Measurements from ENCODE around the gene ARNT2. TPM values are rescaled to one million over a fixed set of nuclear protein-coding genes. Genes with fewer than 3 reads are reported as not detected.

The ARNT2 gene
- total RNA-seq, 6 experiments from 2014 or later, result 2.4 to 16.6 (median 15.5) TPM

GRCh38 chr15:80455051-80455648 lies 51.0 kb downstream of the ARNT2 start:
- peak overlapping the region; percentile 77 for H3K4me3 Mint-ChIP-seq
- H3K9me3 Mint-ChIP-seq, result no peaks in the 10 kb centered on the region
- TF ChIP-seq CTCF (IDR thresholded peaks at IDR 0.05), result no peak
- peaks cover 6% of the 10 kb centered on the region for H3K27me3 Mint-ChIP-seq (ENCODE audit: insufficient read depth)
- H3K4me1 Mint-ChIP-seq (ENCODE audit: low read depth), result peaks cover 35% of the 10 kb centered on the region
- no peak for DNase-seq
- H3K36me3 Mint-ChIP-seq (ENCODE audit: low read depth), result no peaks in the 10 kb centered on the region
- H3K27ac Mint-ChIP-seq, result peak overlapping the region; percentile 78

GRCh38 chr15:80455668-80456442 lies 51.7 kb downstream of the ARNT2 start:
- H3K9me3 Mint-ChIP-seq, result no peaks in the 10 kb centered on the region
- peak overlapping the region; percentile 77 for H3K4me3 Mint-ChIP-seq
- peaks cover 35% of the 10 kb centered on the region for H3K4me1 Mint-ChIP-seq (ENCODE audit: low read depth)
- H3K27ac Mint-ChIP-seq, result peak overlapping the region; percentile 78
- peaks cover 8% of the 10 kb centered on the region for H3K27me3 Mint-ChIP-seq (ENCODE audit: insufficient read depth)
- DNase-seq, result peak; percentile 93
- no peaks in the 10 kb centered on the region for H3K36me3 Mint-ChIP-seq (ENCODE audit: low read depth)
- peak; percentile 98 for TF ChIP-seq CTCF (IDR thresholded peaks at IDR 0.05)

- DNase-seq, result peak; percentile 54
- no peak for TF ChIP-seq CTCF (IDR thresholded peaks at IDR 0.05)
- H3K4me1 Mint-ChIP-seq (ENCODE audit: low read depth), result peaks cover 35% of the 10 kb centered on the region
- H3K27ac Mint-ChIP-seq, result peak overlapping the region; percentile 59
- H3K4me3 Mint-ChIP-seq, result no peak overlapping the region
- H3K9me3 Mint-ChIP-seq, result no peaks in the 10 kb centered on the region
- peaks cover 12% of the 10 kb centered on the region for H3K27me3 Mint-ChIP-seq (ENCODE audit: insufficient read depth)
- H3K36me3 Mint-ChIP-seq (ENCODE audit: low read depth), result no peaks in the 10 kb centered on the region
Observed at GRCh38 chr15:80456517-80457492, 52.6 kb downstream of the ARNT2 start.

GRCh38 chr15:80457896-80458295 lies 53.7 kb downstream of the ARNT2 start:
- no peaks in the 10 kb centered on the region for H3K36me3 Mint-ChIP-seq (ENCODE audit: low read depth)
- H3K27ac Mint-ChIP-seq, result no peak overlapping the region
- no peak overlapping the region for H3K4me3 Mint-ChIP-seq
- H3K4me1 Mint-ChIP-seq (ENCODE audit: low read depth), result peaks cover 46% of the 10 kb centered on the region
- peaks cover 10% of the 10 kb centered on the region for H3K27me3 Mint-ChIP-seq (ENCODE audit: insufficient read depth)
- no peak for TF ChIP-seq CTCF (IDR thresholded peaks at IDR 0.05)
- no peaks in the 10 kb centered on the region for H3K9me3 Mint-ChIP-seq
- DNase-seq, result no peak

GRCh38 chr15:80458580-80458979 lies 54.4 kb downstream of the ARNT2 start:
- H3K36me3 Mint-ChIP-seq (ENCODE audit: low read depth), result no peaks in the 10 kb centered on the region
- peaks cover 10% of the 10 kb centered on the region for H3K27me3 Mint-ChIP-seq (ENCODE audit: insufficient read depth)
- no peak overlapping the region for H3K27ac Mint-ChIP-seq
- DNase-seq, result no peak
- no peaks in the 10 kb centered on the region for H3K9me3 Mint-ChIP-seq
- TF ChIP-seq CTCF (IDR thresholded peaks at IDR 0.05), result no peak
- no peak overlapping the region for H3K4me3 Mint-ChIP-seq
- H3K4me1 Mint-ChIP-seq (ENCODE audit: low read depth), result peaks cover 49% of the 10 kb centered on the region

All from HFFc6 (cell line).